Endodermal cell (in vitro differentiated cells): Measurements from ENCODE around the gene LMTK2. TPM values are rescaled to one million over a fixed set of nuclear protein-coding genes. Genes with fewer than 3 reads are reported as not detected.

Source experiments
- DNase-seq: peaks from one replicate; pipeline ENCODE4 v3.0.0-alpha.2; 2017
- H3K27ac ChIP-seq: 2 replicates; pipeline ENCODE4 v1.5.1; 2013; ENCODE audit warnings: mild to moderate bottlenecking, low read depth, low read length, moderate library complexity
- H3K27me3 ChIP-seq: 2 replicates; pipeline ENCODE4 v1.6.1; 2013; ENCODE audit warnings: mild to moderate bottlenecking, low read length, moderate library complexity; ENCODE audit not compliant: insufficient read depth, control insufficient read depth, poor library complexity, severe bottlenecking
- H3K36me3 ChIP-seq: 2 replicates; pipeline ENCODE4 v1.7.0; 2013; ENCODE audit warnings: mild to moderate bottlenecking, low read length, moderate library complexity; ENCODE audit not compliant: control insufficient read depth, insufficient read depth
- H3K4me1 ChIP-seq: one replicate; pipeline ENCODE4 v1.7.0; 2013; ENCODE audit warnings: low read length; ENCODE audit not compliant: control insufficient read depth, insufficient read depth
- H3K4me3 ChIP-seq: 2 replicates; pipeline ENCODE4 v1.5.1; 2013; ENCODE audit warnings: mild to moderate bottlenecking, low read length, moderate library complexity
- H3K9ac ChIP-seq: 2 replicates; pipeline ENCODE4 v1.6.1; 2013; ENCODE audit warnings: mild to moderate bottlenecking, low read length, moderate library complexity; ENCODE audit not compliant: poor library complexity, severe bottlenecking; ENCODE audit errors: extremely low read depth
- H3K9me3 ChIP-seq: 2 replicates; pipeline ENCODE4 v1.6.1; 2013; ENCODE audit warnings: mild to moderate bottlenecking, low read length, moderate library complexity; ENCODE audit not compliant: control insufficient read depth
- H3K27ac Mint-ChIP-seq: 2 replicates; pipeline ENCODE4 v1.8.0; 2020; ENCODE audit warnings: mixed read lengths
- H3K27me3 Mint-ChIP-seq: 2 replicates; pipeline ENCODE4 v1.8.0; 2021; ENCODE audit warnings: mild to moderate bottlenecking, mixed read lengths; ENCODE audit not compliant: insufficient read depth
- H3K36me3 Mint-ChIP-seq: 2 replicates; pipeline ENCODE4 v1.8.0; 2020; ENCODE audit warnings: low read depth, mixed read lengths
- H3K4me1 Mint-ChIP-seq: 2 replicates; pipeline ENCODE4 v1.8.0; 2020; ENCODE audit warnings: mixed read lengths
- H3K4me3 Mint-ChIP-seq: 2 replicates; pipeline ENCODE4 v1.8.0; 2020; ENCODE audit warnings: mild to moderate bottlenecking, moderate library complexity, mixed read lengths
- H3K9me3 Mint-ChIP-seq: 2 replicates; pipeline ENCODE4 v1.8.0; 2020; ENCODE audit warnings: mild to moderate bottlenecking, mixed read lengths
- CTCF ChIP-seq: fragments of 200-600 bp; sonication (generic); conservative IDR thresholded peaks from 2 replicates; pipeline ENCODE4 v1.5.0; 2021; ENCODE audit warnings: antibody characterized with exemption, mild to moderate bottlenecking
- WGBS, 2 experiments: methylation state at CpG; one replicate each; pipeline versions ENCODE4 v1.1.5 to v1.1.7; 2013; ENCODE audit warnings: missing lambda C conversion rate in 2 of 2, mixed read lengths in 1 of 2; ENCODE audit not compliant: insufficient coverage in 1 of 2, insufficient read length in 1 of 2; 5-methylcytosine and 5-hydroxymethylcytosine counted together
- total RNA-seq, 2 donors: library from RNA; stranded (reverse); fragmentation: NEBNext Ultra II Directional in 1 of 2; extraction: Animal tissue kit (Norgen Biotek cat#: 25700) in 1 of 2; gene quantifications; 2 replicates in 1 of 2; 3 replicates in 1 of 2; pipeline ENCODE4 v1.2.1, GENCODE V29; 2021

LMTK2 gene
- total RNA-seq, 2 donors from 2014 or later = 23.5 to 25.6 TPM

GRCh38 chr7:98110249-98111022 lies 3.8 kb downstream of the LMTK2 start:
- Mint-ChIP-seq H3K4me1 (peaks cover 31% of the 10 kb centered on the region), H3K27me3 (no peaks in the 10 kb centered on the region), H3K36me3 (peaks cover 6% of the 10 kb centered on the region), H3K27ac (peak overlapping the region; percentile 60), H3K9me3 (no peaks in the 10 kb centered on the region), H3K4me3 (peak overlapping the region; percentile 20)
- TF ChIP-seq CTCF = no peak
- no peak overlapping the region for H3K27ac ChIP-seq
- no peaks in the 10 kb centered on the region for H3K36me3 ChIP-seq
- no peaks in the 10 kb centered on the region for H3K9me3 ChIP-seq
- DNase-seq = no peak
- H3K4me1 ChIP-seq = peaks cover 9% of the 10 kb centered on the region
- no peaks in the 10 kb centered on the region for H3K27me3 ChIP-seq
- H3K4me3 ChIP-seq = peak overlapping the region; percentile 43
- no peak overlapping the region for H3K9ac ChIP-seq
- WGBS, 2 experiments = 27 to 32% methylated on average over 4 to 9 of the region's 11 CpGs

GRCh38 chr7:98112077-98112476 lies 5.4 kb downstream of the LMTK2 start:
- no peaks in the 10 kb centered on the region for H3K9me3 Mint-ChIP-seq
- no peak for TF ChIP-seq CTCF
- Histone ChIP-seq H3K36me3 (no peaks in the 10 kb centered on the region), H3K27me3 (no peaks in the 10 kb centered on the region), H3K4me3 (no peak overlapping the region), H3K4me1 (peaks cover 9% of the 10 kb centered on the region), H3K9me3 (no peaks in the 10 kb centered on the region), H3K27ac (no peak overlapping the region), H3K9ac (no peak overlapping the region)
- no peaks in the 10 kb centered on the region for H3K27me3 Mint-ChIP-seq
- peaks cover 40% of the 10 kb centered on the region for H3K4me1 Mint-ChIP-seq
- no peak overlapping the region for H3K27ac Mint-ChIP-seq
- no peak for DNase-seq
- H3K4me3 Mint-ChIP-seq = no peak overlapping the region
- H3K36me3 Mint-ChIP-seq = peaks cover 6% of the 10 kb centered on the region
- WGBS, 2 experiments = 91 to 100% methylated on average over 3 to 4 of the region's 4 CpGs

GRCh38 chr7:98115746-98116525 lies 9.3 kb downstream of the LMTK2 start:
- no peak for TF ChIP-seq CTCF
- Histone ChIP-seq H3K9me3 (no peaks in the 10 kb centered on the region), H3K36me3 (no peaks in the 10 kb centered on the region), H3K27me3 (no peaks in the 10 kb centered on the region), H3K4me1 (peaks cover 3% of the 10 kb centered on the region), H3K9ac (no peak overlapping the region), H3K4me3 (no peak overlapping the region), H3K27ac (no peak overlapping the region)
- H3K4me1 Mint-ChIP-seq = peaks cover 26% of the 10 kb centered on the region
- H3K9me3 Mint-ChIP-seq = no peaks in the 10 kb centered on the region
- no peak for DNase-seq
- no peak overlapping the region for H3K4me3 Mint-ChIP-seq
- H3K36me3 Mint-ChIP-seq = peaks cover 10% of the 10 kb centered on the region
- H3K27ac Mint-ChIP-seq = no peak overlapping the region
- H3K27me3 Mint-ChIP-seq = no peaks in the 10 kb centered on the region
- 92 to 100% methylated on average over 3 to 10 of the region's 10 CpGs for WGBS, 2 experiments
